ENCODE measurements around the gene GRIA1. TPM values are rescaled to one million over a fixed set of nuclear protein-coding genes. Genes with fewer than 3 reads are reported as not detected.

Gene GRIA1
- total RNA-seq, 6 experiments from 2014 or later = 0.10 to 0.57 (median 0.21) TPM

DNA sequence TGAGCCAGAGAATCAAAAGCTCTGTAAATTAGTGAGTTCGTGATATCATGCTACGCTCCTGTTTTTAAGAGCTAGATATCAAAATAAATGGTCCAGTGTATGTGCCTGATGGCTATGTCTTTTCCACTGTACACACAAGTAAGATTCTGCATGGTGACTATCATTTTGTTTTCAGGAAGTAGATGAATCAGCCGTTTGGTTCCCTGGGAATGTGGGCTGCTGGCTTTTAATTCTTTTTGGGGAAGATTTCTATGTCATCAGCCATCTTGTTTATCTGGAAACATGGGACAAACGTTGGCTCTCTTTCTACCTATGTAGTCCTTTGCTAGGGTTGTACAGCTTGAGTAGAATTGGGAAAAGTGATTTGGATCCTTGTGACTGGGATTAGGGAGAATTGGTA is 126.7 kb downstream of the GRIA1 start:
- peaks cover 69% of the 10 kb centered on the region for H3K4me1 Mint-ChIP-seq (ENCODE audit: low read depth)
- H3K27ac Mint-ChIP-seq = peak overlapping the region; percentile 77
- H3K36me3 Mint-ChIP-seq (ENCODE audit: low read depth) = no peaks in the 10 kb centered on the region
- peak; percentile 49 for DNase-seq
- peaks cover 2% of the 10 kb centered on the region; the same call in 1 of the 2 replicates for H3K27me3 Mint-ChIP-seq (ENCODE audit: insufficient read depth)
- no peak for TF ChIP-seq CTCF (IDR thresholded peaks at IDR 0.05)
- H3K9me3 Mint-ChIP-seq = no peaks in the 10 kb centered on the region
- no peak overlapping the region for H3K4me3 Mint-ChIP-seq

DNA sequence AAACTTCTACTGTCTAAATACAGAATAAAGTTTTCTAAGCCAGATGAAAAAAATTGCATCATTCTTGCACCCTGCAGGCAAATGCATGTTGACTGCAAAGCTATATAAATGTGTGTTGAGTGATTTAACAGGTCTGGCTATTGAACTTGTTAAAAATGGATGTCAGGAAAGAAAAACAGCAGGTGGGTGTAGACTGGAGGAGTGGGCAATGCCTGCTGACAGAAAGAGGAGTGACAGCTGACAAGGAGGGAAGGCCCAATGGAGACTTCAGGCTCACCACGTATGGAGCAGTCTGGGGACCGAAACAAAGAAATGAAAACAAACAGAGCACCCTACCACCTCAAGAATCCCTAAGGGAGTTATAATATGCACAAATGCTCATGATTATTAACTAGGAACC is 127.8 kb downstream of the GRIA1 start:
- no peak overlapping the region; the same call in 1 of the 2 replicates for H3K4me3 Mint-ChIP-seq
- H3K36me3 Mint-ChIP-seq (ENCODE audit: low read depth) = no peaks in the 10 kb centered on the region
- no peak for DNase-seq
- H3K9me3 Mint-ChIP-seq = no peaks in the 10 kb centered on the region
- H3K27ac Mint-ChIP-seq = peak overlapping the region; percentile 77; the same call in 1 of the 2 replicates
- H3K4me1 Mint-ChIP-seq (ENCODE audit: low read depth) = peaks cover 64% of the 10 kb centered on the region
- TF ChIP-seq CTCF (IDR thresholded peaks at IDR 0.05) = no peak
- H3K27me3 Mint-ChIP-seq (ENCODE audit: insufficient read depth) = peaks cover 2% of the 10 kb centered on the region; the same call in 1 of the 2 replicates

DNA sequence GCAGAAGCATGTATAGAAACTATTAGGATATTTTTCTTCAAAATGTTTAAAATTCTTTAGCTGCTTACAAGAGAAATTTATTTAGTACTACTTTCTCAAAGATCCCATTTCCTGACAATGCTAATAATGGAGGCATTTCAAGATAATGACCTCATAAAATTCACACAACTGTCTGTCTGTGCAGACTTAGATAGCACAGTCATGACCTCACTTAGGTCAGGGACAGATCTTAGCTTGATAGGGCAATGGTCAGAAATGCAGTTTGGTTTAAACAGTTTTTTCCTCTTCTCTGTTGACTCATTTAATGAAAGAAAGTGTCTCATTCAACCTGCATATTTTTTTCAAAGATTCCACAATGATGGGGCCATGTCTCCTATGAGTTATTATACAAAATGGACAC is 128.4 kb downstream of the GRIA1 start:
- H3K4me3 Mint-ChIP-seq = peak overlapping the region; percentile 45
- H3K36me3 Mint-ChIP-seq (ENCODE audit: low read depth) = no peaks in the 10 kb centered on the region
- peak; percentile 62 for DNase-seq
- H3K4me1 Mint-ChIP-seq (ENCODE audit: low read depth) = peaks cover 64% of the 10 kb centered on the region
- H3K27me3 Mint-ChIP-seq (ENCODE audit: insufficient read depth) = no peaks in the 10 kb centered on the region; the same call in 1 of the 2 replicates
- H3K27ac Mint-ChIP-seq = peak overlapping the region; percentile 79
- TF ChIP-seq CTCF (IDR thresholded peaks at IDR 0.05) = no peak
- H3K9me3 Mint-ChIP-seq = no peaks in the 10 kb centered on the region

DNA sequence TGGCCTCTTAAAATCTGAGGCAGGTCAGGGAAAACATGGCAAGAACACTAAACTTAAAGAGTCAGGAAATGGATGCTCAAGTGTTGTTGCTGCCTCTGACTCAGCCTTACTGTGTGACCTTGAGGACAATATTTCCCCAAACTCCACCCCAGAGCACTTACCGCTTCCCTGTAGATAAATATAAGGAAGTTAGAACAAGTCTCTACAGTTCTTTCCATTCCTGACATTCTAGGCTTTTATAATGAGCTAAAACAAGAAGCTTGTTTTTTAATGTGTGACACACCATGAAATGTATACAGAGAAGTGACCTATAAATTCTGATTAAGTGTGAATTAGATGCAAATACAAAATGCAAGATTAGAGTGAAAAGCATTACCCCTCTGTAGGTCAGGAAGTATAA is 129.3 kb downstream of the GRIA1 start:
- peak overlapping the region; percentile 45; the same call in 1 of the 2 replicates for H3K4me3 Mint-ChIP-seq
- peaks cover 71% of the 10 kb centered on the region for H3K4me1 Mint-ChIP-seq (ENCODE audit: low read depth)
- H3K36me3 Mint-ChIP-seq (ENCODE audit: low read depth) = no peaks in the 10 kb centered on the region
- peak; percentile 28 for DNase-seq
- no peaks in the 10 kb centered on the region for H3K9me3 Mint-ChIP-seq
- H3K27me3 Mint-ChIP-seq (ENCODE audit: insufficient read depth) = no peaks in the 10 kb centered on the region; the same call in 1 of the 2 replicates
- TF ChIP-seq CTCF (IDR thresholded peaks at IDR 0.05) = no peak
- peak overlapping the region; percentile 79 for H3K27ac Mint-ChIP-seq

- Mint-ChIP-seq H3K27ac (no peak overlapping the region), H3K4me1 (ENCODE audit: low read depth) (peaks cover 54% of the 10 kb centered on the region), H3K9me3 (no peaks in the 10 kb centered on the region), H3K4me3 (no peak overlapping the region), H3K36me3 (ENCODE audit: low read depth) (no peaks in the 10 kb centered on the region), H3K27me3 (ENCODE audit: insufficient read depth) (no peaks in the 10 kb centered on the region)
- DNase-seq = no peak
- TF ChIP-seq CTCF (IDR thresholded peaks at IDR 0.05) = peak; percentile 33
Observed at GRCh38 chr5:153623124-153623523, 132.7 kb downstream of the GRIA1 start.
